ENCODE data around the gene TYW1B. TPM values are rescaled to one million over a fixed set of nuclear protein-coding genes. Genes with fewer than 3 reads are reported as not detected.
"Not testable (repeated sequence)": the region's sequence is repeated elsewhere in the genome, so short reads cannot be mapped to it uniquely, and the experiment has no call there.

TYW1B gene
- total RNA-seq, 1 experiment from 2014 or later, result 5.5 TPM

- Histone ChIP-seq H2BK12ac (ENCODE audit: insufficient read length, low read depth, low read length) (no peak overlapping the region), H3K4me2 (ENCODE audit: insufficient read depth, insufficient read length, low read length) (no peak overlapping the region), H3K9me3 (ENCODE audit: control insufficient read depth, low read depth, low read length) (no peaks in the 10 kb centered on the region), H2AFZ (ENCODE audit: low read length) (no peak overlapping the region), H3K56ac (ENCODE audit: insufficient read length, low read depth, low read length) (no peak overlapping the region), H3K79me1 (ENCODE audit: insufficient read depth, low read depth, low read length, poor library complexity, severe bottlenecking) (no peaks in the 10 kb centered on the region), H3K79me2 (ENCODE audit: insufficient read depth, low read length) (no peaks in the 10 kb centered on the region), H2BK5ac (ENCODE audit: insufficient read length, low read length) (no peak overlapping the region), H3K4me1 (ENCODE audit: insufficient read depth, low read length) (peaks cover 10% of the 10 kb centered on the region; the same call in 1 of the 2 replicates), H2AK5ac (ENCODE audit: insufficient read length, low read length) (no peak overlapping the region), H3K27ac (ENCODE audit: insufficient read length, low read depth, low read length) (peak overlapping the region; percentile 1), H4K5ac (ENCODE audit: insufficient read length, low read depth, low read length) (no peak overlapping the region), H2BK120ac (ENCODE audit: low read depth, low read length, poor library complexity, severe bottlenecking) (no peak overlapping the region), H3T11ph (ENCODE audit: low read length) (no peak overlapping the region), H4K91ac (ENCODE audit: insufficient read length, low read depth, low read length) (no peak overlapping the region), H2BK20ac (ENCODE audit: low read depth, low read length, poor library complexity, severe bottlenecking) (no peak overlapping the region), H2BK15ac (ENCODE audit: low read depth, low read length) (no peak overlapping the region), H3K27me3 (ENCODE audit: insufficient read depth, low read length) (no peaks in the 10 kb centered on the region), H3K4ac (ENCODE audit: low read depth, low read length) (no peak overlapping the region), H3K18ac (ENCODE audit: insufficient read length, low read depth, low read length) (no peak overlapping the region), H4K8ac (replicated peaks; ENCODE audit: insufficient read length, low read depth, low read length) (no peak overlapping the region), H3K9ac (ENCODE audit: extremely low read depth, insufficient read length, low read length) (no peak overlapping the region), H4K20me1 (ENCODE audit: control insufficient read depth, insufficient read depth, insufficient read length) (no peaks in the 10 kb centered on the region), H3K23ac (ENCODE audit: insufficient read length, low read depth, low read length) (no peak overlapping the region), H3K23me2 (ENCODE audit: insufficient read length, low read depth, low read length, poor library complexity, severe bottlenecking) (no peaks in the 10 kb centered on the region), H3K14ac (ENCODE audit: insufficient read depth, low read length) (no peak overlapping the region)
- DNase-seq, result no peak
- no CpG with 5 or more reads among the region's 8 CpGs for WGBS (ENCODE audit: extremely low coverage, insufficient read length, low lambda C conversion rate)
- peaks cover 26 to 32% of the 10 kb centered on the region in 2 experiments for H3K4me1 Mint-ChIP-seq
- no peak for TF ChIP-seq CTCF (conservative IDR thresholded peaks at IDR 0.05)
- H3K27me3 Mint-ChIP-seq (ENCODE audit: low read depth), result no peaks in the 10 kb centered on the region
- H3K27ac Mint-ChIP-seq, result peak overlapping the region; percentile 73 to 86 (median 78); a peak in 6 of 7 replicates
- H3K9me3 Mint-ChIP-seq, result peaks cover 0 to 2% of the 10 kb centered on the region in 2 experiments; a peak in 1 of 5 replicates
- H3K4me3 Mint-ChIP-seq, result peak overlapping the region in 1 of 2 experiments; percentile 18; a peak in 3 of 5 replicates
- H3K36me3 Mint-ChIP-seq (ENCODE audit: insufficient read depth in 1 of 3, low read depth in 3 of 3), result peaks cover 4 to 6% (median 4%) of the 10 kb centered on the region in 3 experiments; a peak in 6 of 7 replicates
Observed at GRCh38 chr7:72622532-72622931, 205.5 kb downstream of the TYW1B start.

GRCh38 chr7:72621761-72622187, 206.2 kb downstream of the TYW1B start:
- not testable (repeated sequence) for H3K9ac ChIP-seq (ENCODE audit: extremely low read depth, insufficient read length, low read length); H4K20me1 ChIP-seq (ENCODE audit: control insufficient read depth, insufficient read depth, insufficient read length); H3K4me2 ChIP-seq (ENCODE audit: insufficient read depth, insufficient read length, low read length); H3K36me3 Mint-ChIP-seq (ENCODE audit: insufficient read depth in 1 of 3, low read depth in 3 of 3); H4K5ac ChIP-seq (ENCODE audit: insufficient read length, low read depth, low read length); H3K79me2 ChIP-seq (ENCODE audit: insufficient read depth, low read length); H3K4me1 ChIP-seq (ENCODE audit: insufficient read depth, low read length); H3K14ac ChIP-seq (ENCODE audit: insufficient read depth, low read length); H3K9me3 ChIP-seq (ENCODE audit: control insufficient read depth, low read depth, low read length); H3K18ac ChIP-seq (ENCODE audit: insufficient read length, low read depth, low read length); H3K23me2 ChIP-seq (ENCODE audit: insufficient read length, low read depth, low read length, poor library complexity, severe bottlenecking); H2BK120ac ChIP-seq (ENCODE audit: low read depth, low read length, poor library complexity, severe bottlenecking); H2BK5ac ChIP-seq (ENCODE audit: insufficient read length, low read length); H3K23ac ChIP-seq (ENCODE audit: insufficient read length, low read depth, low read length); H4K91ac ChIP-seq (ENCODE audit: insufficient read length, low read depth, low read length); H4K8ac ChIP-seq (replicated peaks; ENCODE audit: insufficient read length, low read depth, low read length); H3K27me3 Mint-ChIP-seq (ENCODE audit: low read depth); H2BK20ac ChIP-seq (ENCODE audit: low read depth, low read length, poor library complexity, severe bottlenecking); H3K4ac ChIP-seq (ENCODE audit: low read depth, low read length); H3K4me3 Mint-ChIP-seq; H2AFZ ChIP-seq (ENCODE audit: low read length); H3K56ac ChIP-seq (ENCODE audit: insufficient read length, low read depth, low read length); H3K27me3 ChIP-seq (ENCODE audit: insufficient read depth, low read length); H2BK15ac ChIP-seq (ENCODE audit: low read depth, low read length); H3T11ph ChIP-seq (ENCODE audit: low read length); H3K9me3 Mint-ChIP-seq; H3K79me1 ChIP-seq (ENCODE audit: insufficient read depth, low read depth, low read length, poor library complexity, severe bottlenecking); DNase-seq; H2BK12ac ChIP-seq (ENCODE audit: insufficient read length, low read depth, low read length); H2AK5ac ChIP-seq (ENCODE audit: insufficient read length, low read length)
- peak overlapping the region; percentile 70 for H3K27ac ChIP-seq (ENCODE audit: insufficient read length, low read depth, low read length)
- peaks cover 26 to 32% of the 10 kb centered on the region in 2 experiments for H3K4me1 Mint-ChIP-seq
- peak overlapping the region in 1 of 3 experiments; percentile 96; a peak in 2 of 7 replicates for H3K27ac Mint-ChIP-seq
- WGBS (ENCODE audit: extremely low coverage, insufficient read length, low lambda C conversion rate), result no CpG with 5 or more reads among the region's 3 CpGs

Measured in H9 (cell line).